Central memory CD4-positive, alpha-beta T cell (primary cell): ENCODE measurements around the gene SSTR5.
"Not testable (repeated sequence)": the region's sequence is repeated elsewhere in the genome, so short reads cannot be mapped to it uniquely, and the experiment has no call there.

Experiments used
- DNase-seq: peaks from one replicate; pipeline ENCODE4 v3.0.0; 2022

The SSTR5 gene

GRCh38 chr16:1075546-1075945, 3.0 kb downstream of the SSTR5 start:
- no peak for DNase-seq

GRCh38 chr16:1076801-1077576, 4.4 kb downstream of the SSTR5 start:
- no peak for DNase-seq

GRCh38 chr16:1077877-1078578, 5.5 kb downstream of the SSTR5 start:
- no peak for DNase-seq

GRCh38 chr16:1078579-1079021, 6.1 kb downstream of the SSTR5 start:
- no peak for DNase-seq

GRCh38 chr16:1079341-1079740, 6.8 kb downstream of the SSTR5 start:
- DNase-seq = no peak

- DNase-seq = no peak
Measured at GRCh38 chr16:1079786-1080525, 7.4 kb downstream of the SSTR5 start.

- no peak for DNase-seq
Measured at GRCh38 chr16:1080801-1081733, 8.5 kb downstream of the SSTR5 start.

GRCh38 chr16:1081734-1082265, 9.3 kb downstream of the SSTR5 start:
- DNase-seq = no peak

- DNase-seq = no peak
Measured at GRCh38 chr16:1082266-1082951, 9.9 kb downstream of the SSTR5 start.

- no peak for DNase-seq
Measured at GRCh38 chr16:1082952-1083675, 10.6 kb downstream of the SSTR5 start.

- no peak for DNase-seq
Measured at GRCh38 chr16:1084971-1085370, 12.4 kb downstream of the SSTR5 start.

GRCh38 chr16:1086443-1086842, 13.9 kb downstream of the SSTR5 start:
- DNase-seq = not testable (repeated sequence)

GRCh38 chr16:1088295-1089170, 16.0 kb downstream of the SSTR5 start:
- no peak for DNase-seq

- DNase-seq = no peak
Measured at GRCh38 chr16:1089439-1089821, 16.9 kb downstream of the SSTR5 start.

GRCh38 chr16:1089822-1090619, 17.5 kb downstream of the SSTR5 start:
- DNase-seq = no peak

- no peak for DNase-seq
Measured at GRCh38 chr16:1090620-1091587, 18.4 kb downstream of the SSTR5 start.

- DNase-seq = no peak
Measured at GRCh38 chr16:1091992-1092552, 19.5 kb downstream of the SSTR5 start.
